Embryonic facial prominence (tissue), 1 donor: ENCODE data around the gene CSF1.

Source experiments
- DNase-seq: peaks from one replicate; pipeline ENCODE4 v3.0.0-alpha.2; 2016; ENCODE audit errors: extremely low spot score

The CSF1 gene

DNA sequence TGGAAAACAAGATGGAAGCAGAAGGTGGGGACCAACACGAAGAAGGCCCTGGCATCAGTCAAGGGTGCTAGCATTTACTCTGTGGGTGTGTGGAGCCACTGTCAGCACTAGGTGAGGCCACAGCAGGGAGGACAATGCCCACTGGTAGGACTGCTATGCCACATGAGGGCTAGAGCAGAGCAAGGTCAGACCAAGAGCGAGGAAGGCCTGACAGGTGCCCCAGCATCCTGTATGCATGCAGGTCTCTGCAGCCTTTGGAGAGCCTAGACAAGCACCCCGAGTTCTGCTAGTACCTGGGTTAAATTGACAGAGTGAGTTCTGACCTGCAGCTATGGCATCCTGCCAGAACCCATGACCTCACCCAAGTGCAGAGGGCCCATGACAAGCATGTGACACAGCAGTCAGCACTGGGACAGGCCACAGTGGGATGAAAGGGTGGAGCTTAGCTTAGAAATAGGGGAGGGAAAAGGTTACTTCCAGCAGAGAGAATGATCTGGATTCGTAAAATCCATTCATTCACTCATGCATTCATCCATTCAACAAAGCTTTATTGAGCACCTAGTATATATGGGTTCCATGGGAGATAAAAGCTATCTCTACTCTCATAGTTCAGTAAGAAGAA lies 9.0 kb upstream of the CSF1 start:
- no peak for DNase-seq

DNA sequence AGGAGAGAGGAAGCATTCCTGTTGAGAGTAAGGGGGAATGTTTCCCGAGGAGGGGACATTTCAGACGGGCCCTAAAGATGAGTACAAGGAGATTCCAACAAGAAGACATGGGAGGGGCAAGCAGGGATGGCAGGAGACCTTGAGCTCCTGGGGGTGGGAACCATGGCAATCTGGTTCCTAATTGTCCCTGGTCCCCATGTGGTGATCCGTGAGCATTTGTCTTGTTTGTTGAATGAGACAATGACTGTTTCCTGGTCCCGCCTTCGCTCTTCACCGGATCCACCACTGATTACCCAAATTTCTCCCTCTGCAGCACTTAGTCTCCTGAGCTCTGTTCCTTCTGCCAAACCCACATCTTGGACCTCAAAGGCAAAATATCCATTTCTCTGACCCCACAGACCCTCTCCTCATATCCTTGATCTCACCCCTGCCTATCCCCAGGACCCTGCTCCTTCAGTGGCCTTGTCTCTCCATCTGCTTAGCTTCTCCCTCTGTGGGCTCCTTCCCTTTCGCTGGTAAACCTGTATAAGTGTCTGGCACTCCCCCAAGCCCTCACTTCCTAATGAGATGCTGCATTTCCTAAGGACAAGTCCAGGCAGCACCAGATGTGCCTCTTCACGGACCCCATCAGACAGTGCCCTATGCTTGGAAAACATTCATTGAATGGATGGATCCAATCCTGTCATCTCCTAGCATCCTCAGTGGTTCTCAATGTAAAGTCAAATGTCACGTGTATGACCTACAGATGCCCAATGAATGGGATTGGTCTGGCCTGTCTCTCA lies 8.3 kb upstream of the CSF1 start:
- no peak for DNase-seq

DNA sequence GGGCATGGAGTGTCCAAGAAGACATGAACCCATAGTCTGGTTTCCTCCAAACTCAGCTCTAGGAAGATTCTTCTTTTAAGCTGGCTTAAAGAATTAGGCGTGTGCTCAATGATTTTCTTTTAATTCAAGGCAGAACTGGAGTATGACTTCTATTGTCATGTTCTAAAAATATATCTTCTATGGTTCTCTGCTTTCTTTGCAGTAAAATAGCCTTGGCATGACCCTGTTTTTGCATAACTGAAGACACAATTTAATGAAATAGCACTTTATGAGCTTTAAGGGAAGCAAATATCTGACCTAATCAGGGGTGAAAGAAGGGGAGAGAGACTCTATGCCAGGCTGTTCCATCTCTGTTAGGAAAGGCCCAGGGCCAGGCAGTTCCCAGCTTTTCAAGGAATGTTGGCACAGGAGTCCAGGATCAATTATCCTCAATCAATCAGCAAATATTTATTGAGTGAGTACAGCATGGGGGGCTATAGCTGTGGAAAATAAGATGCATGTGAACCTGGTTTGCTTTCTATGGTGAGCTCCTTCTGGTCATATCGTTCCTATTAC lies 7.2 kb upstream of the CSF1 start:
- no peak for DNase-seq

DNA sequence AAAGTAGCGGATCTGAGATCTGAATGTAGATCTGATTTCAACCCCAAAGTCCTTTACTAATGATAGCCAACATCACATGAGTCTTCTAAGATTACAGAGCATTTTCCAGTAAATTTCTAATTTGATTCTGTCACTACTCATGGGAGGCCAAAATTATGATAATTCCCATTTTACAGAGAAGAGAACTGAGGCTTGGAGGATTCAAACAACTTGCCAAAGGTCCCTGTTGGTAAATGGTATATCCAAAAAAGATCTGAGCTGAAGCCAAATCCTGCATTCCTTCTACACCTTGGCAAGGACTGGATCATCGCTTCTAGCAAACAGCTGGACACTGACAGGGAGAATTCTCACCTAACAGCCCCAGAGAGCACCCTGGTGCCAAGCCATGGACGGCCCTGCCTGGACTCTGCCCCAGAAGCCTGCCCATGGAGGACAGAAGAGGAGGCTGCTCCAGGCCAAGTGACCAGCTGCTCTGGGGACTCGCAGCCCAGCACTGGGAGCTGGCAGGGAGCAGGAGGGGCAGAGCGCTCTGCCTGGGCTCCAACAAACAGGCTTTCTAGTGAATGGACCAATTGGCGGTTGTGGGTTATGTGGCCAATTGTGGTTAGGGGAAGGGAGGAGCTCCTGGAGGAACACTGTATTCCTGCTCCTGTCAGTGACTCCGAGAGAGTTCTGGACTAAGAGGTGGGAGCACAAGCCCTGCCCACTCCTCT lies 6.4 kb upstream of the CSF1 start:
- no peak for DNase-seq

DNA sequence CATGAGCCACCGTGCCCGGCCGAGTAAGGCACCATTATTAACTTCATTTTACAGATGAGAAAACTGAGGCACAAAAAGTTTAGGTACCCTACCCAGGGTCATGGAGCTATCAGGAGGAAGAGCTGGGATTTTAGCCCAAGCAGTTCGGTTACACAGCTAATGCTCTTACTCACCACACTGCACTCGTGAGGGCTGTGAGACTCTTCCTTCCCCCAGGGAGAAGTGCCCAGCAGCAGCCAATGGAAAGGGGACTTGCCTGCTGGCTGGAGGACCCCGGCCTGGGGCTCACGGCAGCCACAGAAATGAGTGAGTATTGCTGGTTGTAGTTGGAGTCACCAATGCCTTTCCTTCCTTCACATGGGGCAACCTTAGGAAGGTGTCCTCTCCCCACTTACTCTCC lies 5.2 kb upstream of the CSF1 start:
- DNase-seq = no peak

DNA sequence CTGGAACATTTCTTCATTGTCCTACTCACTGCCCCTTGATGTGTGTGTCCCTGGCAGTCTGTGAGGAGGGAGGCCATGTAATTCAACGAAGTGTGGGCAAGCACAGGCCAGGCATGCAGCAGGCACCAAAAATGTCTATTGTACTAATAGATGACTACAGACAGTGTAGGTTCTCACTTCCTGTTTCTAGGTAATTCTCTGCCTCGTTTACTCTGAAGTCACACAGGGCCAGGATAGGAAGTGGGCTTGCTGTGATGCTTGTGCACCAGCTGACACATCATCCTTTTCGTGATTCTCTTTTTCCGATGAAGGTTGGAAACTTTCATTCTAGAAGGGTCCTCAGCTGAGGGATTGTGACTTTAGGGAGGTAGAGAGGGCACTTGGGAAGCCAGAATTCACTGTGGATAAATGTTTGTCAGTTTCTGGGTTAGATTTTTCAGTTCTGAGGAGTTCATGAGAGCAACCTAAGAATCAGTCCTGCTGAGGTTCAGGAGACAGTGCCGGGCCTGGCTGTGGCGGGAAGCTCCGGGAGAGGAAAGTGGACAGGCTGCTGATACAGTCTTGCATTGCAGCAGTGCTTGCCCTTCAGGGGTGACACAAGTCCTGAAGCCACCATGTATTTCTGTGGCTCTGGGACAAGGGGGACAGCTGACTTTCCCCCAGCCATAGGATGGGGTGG lies 4.3 kb upstream of the CSF1 start:
- no peak for DNase-seq

DNA sequence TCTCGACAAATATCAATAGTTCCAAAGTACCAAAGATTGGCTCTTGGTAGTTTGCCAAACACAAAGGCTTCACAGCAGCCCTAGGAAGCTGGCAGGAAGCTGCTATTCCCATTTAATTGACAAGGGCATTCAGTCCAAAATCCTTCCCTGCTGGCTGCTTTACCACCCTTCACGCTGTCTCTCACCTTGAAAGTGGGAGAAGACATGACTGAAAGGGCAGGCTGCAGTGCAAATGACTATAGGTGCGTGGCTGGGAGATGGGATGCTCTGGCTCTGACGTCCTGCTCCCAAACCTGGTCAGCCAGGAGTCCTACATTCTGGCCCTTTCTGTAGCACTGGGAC lies 3.8 kb upstream of the CSF1 start:
- DNase-seq = no peak

DNA sequence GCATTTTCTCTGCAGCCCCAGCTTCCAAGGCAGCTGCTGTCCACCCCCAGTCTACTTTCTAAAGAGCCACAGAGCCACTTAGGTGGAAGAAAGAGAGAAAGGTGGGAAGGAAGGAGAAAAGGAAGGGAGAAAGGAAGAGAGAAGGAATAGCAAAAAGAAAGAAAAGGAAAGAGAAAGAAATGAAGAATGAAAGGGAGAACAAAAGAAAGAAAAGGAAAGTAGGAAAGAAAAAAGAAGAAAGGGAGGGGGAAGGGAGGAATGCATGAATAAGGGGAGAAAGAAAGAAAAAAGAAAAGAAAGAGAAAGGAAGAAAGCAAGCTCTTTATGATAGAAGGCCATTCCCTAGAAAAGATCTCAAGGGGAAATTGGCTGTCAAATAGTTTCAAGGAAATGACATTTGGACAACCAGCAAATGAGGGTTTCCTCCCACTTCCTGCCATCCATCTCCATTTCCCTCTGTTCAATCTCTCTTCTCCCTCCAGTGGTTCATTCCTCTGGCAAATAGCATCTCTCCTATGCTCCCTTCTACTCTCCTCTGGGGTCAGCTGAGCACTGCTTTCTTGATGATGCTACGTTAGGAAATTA lies 3.4 kb upstream of the CSF1 start:
- no peak for DNase-seq

DNA sequence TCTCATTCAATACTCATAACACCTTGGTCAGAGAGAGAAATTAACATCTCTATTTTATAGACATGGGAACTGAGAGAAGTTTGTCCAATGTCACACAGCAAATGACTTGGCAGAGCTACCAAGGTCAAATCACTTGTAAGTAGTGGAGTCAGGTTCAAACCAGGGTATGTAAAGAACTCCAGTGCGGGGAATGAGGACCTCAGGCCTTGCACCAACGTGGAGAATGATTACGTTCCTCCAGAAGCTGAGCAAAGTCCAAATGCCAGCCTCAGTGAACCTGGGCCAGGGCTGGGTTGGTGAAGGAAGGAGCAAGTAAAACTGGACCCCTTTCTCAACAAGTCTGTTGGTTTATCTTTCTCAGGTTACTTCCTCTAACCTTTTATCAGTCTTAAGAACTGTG lies 1.8 kb upstream of the CSF1 start:
- DNase-seq = no peak

DNA sequence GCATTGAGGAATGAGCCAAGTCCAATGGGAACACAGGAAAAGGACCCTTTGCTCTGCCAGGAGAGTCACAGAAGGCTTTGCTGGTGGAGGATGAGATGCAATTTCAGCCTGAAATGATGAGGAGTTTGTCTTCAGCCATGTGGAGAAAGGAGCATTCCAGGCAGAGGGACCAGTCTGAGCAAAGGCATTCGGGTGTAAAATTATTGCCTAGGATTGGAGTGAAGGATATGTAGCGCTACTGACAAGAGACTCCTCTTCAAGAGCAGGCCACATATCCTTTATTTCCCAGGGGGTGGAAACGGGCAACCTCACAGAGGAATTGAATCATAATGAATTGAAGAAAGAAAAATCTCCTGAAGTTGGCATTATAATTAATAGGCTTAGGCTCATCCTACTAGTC lies 1.1 kb upstream of the CSF1 start:
- DNase-seq = no peak

DNA sequence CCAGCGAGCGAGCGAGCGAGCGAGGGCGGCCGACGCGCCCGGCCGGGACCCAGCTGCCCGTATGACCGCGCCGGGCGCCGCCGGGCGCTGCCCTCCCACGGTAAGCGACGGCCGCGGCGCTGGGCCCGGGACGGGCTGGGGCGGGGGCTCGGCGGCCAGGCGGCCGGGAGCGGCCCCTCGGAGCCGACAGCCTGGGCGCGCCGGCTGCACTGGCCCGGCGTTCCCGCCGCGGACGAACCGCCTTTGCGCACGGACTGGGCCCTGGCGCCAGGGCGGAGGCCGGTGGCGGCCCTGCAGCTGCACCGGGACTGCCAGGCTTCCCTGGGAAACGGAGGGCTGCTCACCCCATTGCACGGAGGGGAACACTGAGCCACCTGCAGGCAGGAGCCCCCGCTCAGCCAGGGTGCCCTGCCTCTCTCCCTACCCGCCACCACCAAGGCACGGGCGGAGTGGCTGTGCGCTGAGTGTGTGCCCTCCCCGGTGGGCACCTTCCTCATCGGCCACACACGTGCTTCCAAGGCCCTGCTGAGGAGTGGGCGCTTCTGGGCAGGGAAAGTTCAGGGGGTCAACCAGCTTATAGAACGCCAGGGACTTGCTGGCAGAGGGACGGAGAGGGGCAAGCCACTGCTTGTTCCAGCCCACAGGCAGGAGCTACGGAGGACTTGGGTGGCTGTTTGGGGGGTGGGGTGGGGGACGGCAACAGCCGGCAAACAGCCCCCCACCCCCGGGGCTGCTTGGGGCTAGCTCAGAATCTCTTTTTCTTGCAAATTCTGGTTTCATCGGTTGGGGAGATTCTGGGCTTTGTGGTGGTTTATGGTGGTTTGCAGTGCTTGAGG lies 532 bp downstream of the CSF1 start:
- DNase-seq = no peak

DNA sequence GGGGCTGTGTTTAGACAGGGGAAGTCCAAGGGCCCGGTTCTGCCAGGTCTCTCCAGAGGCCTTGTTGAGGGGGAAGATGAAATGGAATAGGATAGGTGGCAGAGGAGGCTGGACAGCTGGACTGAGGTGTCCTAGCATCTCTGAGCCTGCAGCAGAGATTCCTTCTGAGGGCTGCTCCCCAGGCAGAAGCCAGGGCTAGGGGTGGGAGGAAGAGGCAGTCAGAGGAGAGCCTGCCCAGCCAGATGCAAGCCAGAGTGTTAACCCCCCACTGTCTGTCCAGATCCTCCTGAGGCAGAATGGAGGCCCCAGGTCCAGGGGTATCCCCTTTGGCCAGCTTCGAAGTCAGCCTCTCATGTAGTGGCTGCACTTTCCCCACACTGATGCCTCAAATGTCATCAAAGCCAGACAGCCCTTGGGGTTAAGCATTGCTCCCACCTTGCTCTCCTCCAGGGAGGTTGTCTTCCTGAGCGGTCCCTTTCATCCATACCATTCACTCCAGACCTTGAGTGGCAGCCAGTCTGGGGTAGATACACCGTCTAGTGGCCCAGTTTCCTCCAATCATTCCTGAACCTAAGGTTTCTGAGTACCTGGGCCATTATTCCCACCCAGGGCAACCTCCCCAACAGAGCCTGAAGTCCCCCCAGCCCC lies 1.7 kb downstream of the CSF1 start:
- DNase-seq = no peak

DNA sequence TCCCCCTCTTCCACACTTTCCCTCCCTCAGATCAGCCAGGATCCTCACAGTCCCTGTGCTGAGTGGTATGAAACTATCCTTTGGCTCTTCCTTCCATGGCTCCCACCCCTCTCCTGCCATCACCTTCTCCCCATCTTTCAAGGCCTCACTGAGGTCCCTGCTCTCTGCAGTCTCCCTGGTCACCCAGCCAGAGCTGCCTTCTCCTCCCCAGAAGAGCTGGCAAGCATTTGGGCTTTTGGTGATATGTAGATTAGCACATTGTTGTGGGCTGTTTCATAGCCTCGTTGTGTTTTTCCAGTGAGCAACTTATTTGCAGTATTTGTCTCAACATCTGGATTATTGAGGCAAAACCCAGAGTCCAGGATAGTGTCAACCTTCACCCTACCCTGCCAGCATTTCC lies 2.2 kb downstream of the CSF1 start:
- no peak for DNase-seq

DNA sequence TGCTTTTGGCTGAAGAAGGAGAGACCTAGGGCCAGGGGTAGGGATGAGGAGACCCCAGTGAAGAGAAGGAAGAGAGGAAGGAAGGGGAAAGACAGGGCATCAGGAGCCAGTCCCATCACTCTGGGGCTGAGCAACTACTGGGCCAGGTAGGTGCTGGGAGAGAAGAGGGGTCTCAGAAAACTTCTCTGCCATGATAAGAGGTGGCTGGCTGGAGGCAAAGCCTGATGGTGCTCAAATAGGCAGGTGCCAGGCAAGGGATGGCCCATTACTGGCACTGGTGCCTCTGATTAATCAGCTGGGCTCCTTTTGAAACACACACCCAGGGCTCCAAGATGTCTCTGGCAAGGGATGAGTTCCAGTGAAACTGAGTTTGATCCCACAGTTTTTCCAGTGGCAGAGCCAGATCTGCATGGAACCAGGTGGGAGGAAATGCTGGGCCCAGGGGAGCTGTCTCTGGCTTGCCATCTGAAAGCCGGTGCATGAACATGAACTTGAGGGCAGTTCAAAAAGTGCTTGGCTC lies 2.8 kb downstream of the CSF1 start:
- DNase-seq = no peak

DNA sequence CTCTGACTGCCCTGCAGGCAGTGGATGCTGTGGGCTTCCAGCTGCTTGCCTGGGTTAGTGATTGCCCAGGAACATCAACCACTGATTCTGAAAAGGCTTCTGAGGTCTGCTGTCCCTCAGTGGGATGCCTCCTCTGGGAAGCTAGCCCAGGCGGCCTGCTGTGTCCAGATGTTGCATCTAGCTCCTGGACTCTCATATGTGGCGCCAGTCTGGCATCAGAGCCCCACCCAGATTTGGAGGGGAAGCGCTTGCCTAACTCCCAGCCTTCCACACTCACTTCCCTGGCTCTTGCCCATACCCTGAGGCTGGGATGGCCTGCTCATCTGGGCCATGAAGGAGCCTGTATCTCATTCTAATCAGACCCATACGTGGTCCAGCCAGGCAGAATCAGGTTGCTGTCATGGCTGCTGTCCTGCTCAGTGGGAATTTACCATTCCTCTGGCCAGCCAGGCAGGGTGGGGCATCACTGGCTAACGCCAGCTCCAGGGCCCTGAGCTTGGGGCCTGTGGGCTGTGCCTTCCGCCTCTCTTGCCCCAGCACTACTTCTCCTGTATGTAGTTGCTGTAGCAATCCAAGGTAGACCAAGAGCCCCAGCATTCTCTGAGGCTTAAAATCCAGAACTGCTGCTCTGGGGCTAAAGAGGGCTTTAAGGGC lies 4.1 kb downstream of the CSF1 start:
- no peak for DNase-seq

DNA sequence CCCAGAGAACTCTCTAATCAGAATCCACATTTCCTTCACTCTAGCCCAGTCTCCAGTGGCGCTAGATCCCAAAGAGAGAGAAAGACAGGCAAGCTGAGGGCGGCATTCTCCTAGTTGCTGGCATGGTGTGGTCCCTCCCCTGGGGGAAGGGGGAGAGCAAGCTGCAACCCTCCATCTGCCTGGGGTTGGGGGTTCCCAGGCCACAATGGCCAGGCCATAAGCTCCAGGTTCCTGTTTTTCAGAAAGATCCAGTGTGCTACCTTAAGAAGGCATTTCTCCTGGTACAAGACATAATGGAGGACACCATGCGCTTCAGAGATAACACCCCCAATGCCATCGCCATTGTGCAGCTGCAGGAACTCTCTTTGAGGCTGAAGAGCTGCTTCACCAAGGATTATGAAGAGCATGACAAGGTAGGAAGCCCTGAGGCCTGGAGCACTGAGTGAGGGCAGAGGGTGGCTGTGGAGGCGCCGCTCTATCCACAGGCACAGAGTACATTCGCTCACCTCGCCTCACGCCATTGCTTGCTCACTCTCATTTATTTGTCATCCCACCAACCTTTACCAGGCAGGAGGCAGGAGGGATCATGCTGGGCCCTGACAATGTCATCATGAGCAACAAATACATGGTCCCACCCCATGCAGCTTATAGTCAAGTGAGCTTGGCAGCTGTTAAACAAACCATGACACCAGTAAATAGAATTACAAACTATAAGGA lies 6.6 kb downstream of the CSF1 start:
- DNase-seq = no peak

DNA sequence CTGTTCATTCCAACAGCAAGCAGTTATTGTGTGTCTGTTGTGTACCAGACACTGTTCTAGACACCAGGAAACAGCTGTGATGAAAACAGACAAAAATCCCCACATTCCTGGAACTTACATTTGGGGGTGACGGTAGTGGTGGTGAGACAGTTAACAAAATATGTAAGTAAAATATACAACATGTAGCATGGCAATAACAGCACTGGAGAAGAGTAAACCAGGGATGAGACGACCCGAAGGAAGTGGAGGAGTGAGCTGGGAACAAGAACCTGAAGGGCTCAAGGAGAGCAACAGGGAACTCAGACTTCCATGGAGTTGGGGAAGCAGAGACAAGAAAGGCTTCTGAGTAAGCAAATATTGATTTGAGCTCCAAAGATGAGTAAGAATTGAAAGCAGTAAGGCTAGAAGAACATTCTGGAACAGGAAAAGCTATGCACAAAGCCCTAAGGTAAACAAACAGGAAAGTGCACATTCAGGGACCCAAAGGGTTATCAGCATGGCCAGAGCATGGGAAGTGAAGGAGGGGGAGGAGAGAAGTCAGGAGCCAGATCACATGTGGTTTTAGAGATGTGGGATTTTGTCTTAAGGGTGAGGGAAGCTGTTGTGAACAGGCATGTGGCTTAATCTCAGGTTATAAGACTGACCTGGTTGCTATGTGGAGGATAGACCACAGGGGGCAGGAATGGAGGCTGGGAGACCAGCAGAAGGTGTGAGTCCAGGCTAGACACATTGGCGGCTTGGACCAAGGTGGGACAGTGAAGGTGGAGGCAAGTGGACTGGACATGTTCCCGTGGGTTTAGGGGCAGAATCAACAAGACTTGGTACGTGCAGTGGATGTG lies 7.3 kb downstream of the CSF1 start:
- DNase-seq = no peak

DNA sequence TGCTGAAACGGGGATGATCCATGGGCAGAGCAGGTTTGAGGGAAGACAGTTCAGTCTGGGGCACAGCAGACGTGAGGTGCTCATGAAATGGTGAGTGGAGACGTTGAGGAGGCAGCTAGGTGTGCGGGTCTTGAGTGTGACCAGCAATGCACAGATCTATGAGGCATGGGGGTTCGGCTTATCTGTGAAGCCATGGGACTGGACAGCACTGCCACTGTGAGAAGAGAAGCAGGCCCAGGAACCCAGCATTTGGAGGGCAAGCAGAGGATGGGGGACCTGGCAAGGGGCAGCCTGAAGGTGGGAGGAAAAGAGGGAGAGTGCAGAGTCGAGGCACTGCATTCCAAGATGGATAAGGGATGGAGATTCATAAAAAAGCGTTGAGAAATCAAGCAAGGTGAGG lies 8.0 kb downstream of the CSF1 start:
- no peak for DNase-seq
